Aorta (tissue), 5 donors: Measurements from ENCODE around the gene SH2B3. TPM values are rescaled to one million over a fixed set of nuclear protein-coding genes. Genes with fewer than 3 reads are reported as not detected.

Experiments
- ATAC-seq: fragments of 200-7000 bp; cut with Tn5 transposase; one replicate; pipeline ENCODE4 v1.9.1; 2022; ENCODE audit warnings: moderate library complexity; ENCODE audit not compliant: low FRiP score
- DNase-seq, 2 donors: peaks; one replicate each; pipeline ENCODE4 v3.0.0-alpha.2; 2020
- H3K27ac ChIP-seq, 2 donors: one replicate each; pipeline ENCODE4 v1.5.1; 2013; ENCODE audit warnings: low read length in 2 of 2, mild to moderate bottlenecking in 2 of 2, moderate library complexity in 2 of 2, control low read depth in 1 of 2, inconsistent platforms in 1 of 2, low read depth in 1 of 2
- H3K27me3 ChIP-seq, 2 donors: one replicate each; pipeline ENCODE4 v1.6.1; 2013; ENCODE audit warnings: control low read depth in 1 of 2, low read length in 1 of 2, mild to moderate bottlenecking in 1 of 2, moderate library complexity in 1 of 2; ENCODE audit not compliant: insufficient read depth in 2 of 2, control insufficient read depth in 1 of 2
- H3K36me3 ChIP-seq, 2 donors: one replicate each; pipeline ENCODE4 v1.6.1; 2013; ENCODE audit warnings: control low read depth in 1 of 2, low read length in 1 of 2, mild to moderate bottlenecking in 1 of 2; ENCODE audit not compliant: insufficient read depth in 2 of 2, control insufficient read depth in 1 of 2
- H3K4me1 ChIP-seq, 2 donors: one replicate each; pipeline ENCODE4 v1.6.1; 2013; ENCODE audit warnings: low read length in 2 of 2, control low read depth in 1 of 2, mild to moderate bottlenecking in 1 of 2, moderate library complexity in 1 of 2; ENCODE audit not compliant: insufficient read depth in 2 of 2, control insufficient read depth in 1 of 2
- H3K4me3 ChIP-seq, 2 donors: one replicate each; pipeline ENCODE4 v1.5.1; 2013; ENCODE audit warnings: low read length in 2 of 2, control low read depth in 1 of 2, mild to moderate bottlenecking in 1 of 2
- H3K9me3 ChIP-seq: one replicate; pipeline ENCODE4 v1.6.1; 2013; ENCODE audit warnings: mild to moderate bottlenecking, low read length; ENCODE audit not compliant: control insufficient read depth
- WGBS, 2 donors: extraction: QIAGEN DNeasy Blood & Tissue Kit; methylation state at CpG; one replicate each; pipeline ENCODE4 v1.1.7; 2013; 5-methylcytosine and 5-hydroxymethylcytosine counted together
- intact Hi-C, 2 donors: fragments of 100-400 bp; cut with DNase I; formaldehyde crosslinking; loops; one replicate each; pipeline versions ENCODE4 v1.14.2 to v1.15.0; 2022
- polyA plus RNA-seq, 2 donors: library from polyadenylated mRNA; stranded (reverse); fragments of 200-250 nt; gene quantifications; one replicate each; pipeline ENCODE4 v1.2.3, GENCODE V29; 2013
- total RNA-seq, 2 donors: library from RNA; stranded (reverse); fragmentation: NEBNext Ultra II Directional; extraction: Animal tissue kit (Norgen Biotek cat#: 25700); gene quantifications; one replicate each; pipeline ENCODE4 v1.2.1, GENCODE V29; 2021
- donor health status: healthy with polysubstance abuse.
- donor health status: Bipolar disorder and iron deficiency.
- donor health status: DM: no; HTN: no; CAD: no.
- donor health status: DM: no; HTN: no; CAD: no.
- donor health status: DM: yes; HTN: yes; CAD: no.

Gene SH2B3
- total and polyA plus RNA-seq, 4 donors: 11.4 to 45.5 (median 23.5) TPM

DNA sequence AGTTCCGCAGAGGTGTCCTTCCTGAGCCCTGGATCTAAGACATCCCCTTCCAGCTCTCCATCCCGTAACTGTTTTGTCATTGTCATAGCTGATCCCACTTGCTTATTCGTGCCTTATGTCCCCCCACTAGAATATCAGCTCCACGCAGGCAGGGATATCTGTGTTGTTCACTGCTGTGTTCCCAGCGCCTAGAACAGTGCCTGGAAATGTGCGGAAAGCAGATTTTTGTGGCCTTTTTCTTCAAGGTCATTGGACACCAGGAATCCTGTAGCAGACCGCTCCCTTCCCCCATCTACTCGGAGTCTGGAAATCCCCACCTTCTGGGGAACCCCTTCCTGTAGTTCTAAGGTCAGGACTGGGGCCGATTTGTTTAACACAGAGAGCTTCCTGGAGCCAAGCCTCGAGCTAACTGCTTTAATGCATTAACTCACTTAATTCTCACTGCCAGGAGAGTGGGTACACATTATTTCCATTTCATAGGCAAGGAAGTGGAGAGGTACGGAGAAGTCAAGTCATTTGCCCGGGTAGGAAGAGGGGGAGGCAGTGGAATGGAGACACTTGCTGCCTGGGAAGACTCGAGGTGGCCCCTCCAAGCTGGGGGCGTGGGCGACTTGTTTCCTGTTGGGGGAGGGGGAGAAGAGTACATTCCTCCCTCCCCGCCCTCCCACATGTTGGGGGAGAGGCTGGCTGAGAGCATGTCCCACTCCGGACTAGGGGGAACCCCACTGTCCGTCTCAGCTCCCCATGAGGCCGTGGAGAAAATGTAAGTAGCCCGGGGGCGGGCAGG lies 1.2 kb upstream of the SH2B3 start:
- peak overlapping the region in 1 of 2 donors; percentile 23 for H3K4me3 ChIP-seq
- H3K27ac ChIP-seq: no peak overlapping the region
- 44 to 45% methylated on average over 21 of the region's 21 CpGs for WGBS, 2 donors
- no peak for DNase-seq
- no peaks in the 10 kb centered on the region for H3K9me3 ChIP-seq
- intact Hi-C loops: loop anchor here in 1 of 2 donors (5.0 to 10.0 kb wide), 2 partner anchors 280 to 718 kb away; partner anchors contain the start of genes ACAD10 and BRAP
- H3K27me3 ChIP-seq: no peaks in the 10 kb centered on the region
- no peak for ATAC-seq
- H3K4me1 ChIP-seq: no peaks in the 10 kb centered on the region
- no peaks in the 10 kb centered on the region for H3K36me3 ChIP-seq

DNA sequence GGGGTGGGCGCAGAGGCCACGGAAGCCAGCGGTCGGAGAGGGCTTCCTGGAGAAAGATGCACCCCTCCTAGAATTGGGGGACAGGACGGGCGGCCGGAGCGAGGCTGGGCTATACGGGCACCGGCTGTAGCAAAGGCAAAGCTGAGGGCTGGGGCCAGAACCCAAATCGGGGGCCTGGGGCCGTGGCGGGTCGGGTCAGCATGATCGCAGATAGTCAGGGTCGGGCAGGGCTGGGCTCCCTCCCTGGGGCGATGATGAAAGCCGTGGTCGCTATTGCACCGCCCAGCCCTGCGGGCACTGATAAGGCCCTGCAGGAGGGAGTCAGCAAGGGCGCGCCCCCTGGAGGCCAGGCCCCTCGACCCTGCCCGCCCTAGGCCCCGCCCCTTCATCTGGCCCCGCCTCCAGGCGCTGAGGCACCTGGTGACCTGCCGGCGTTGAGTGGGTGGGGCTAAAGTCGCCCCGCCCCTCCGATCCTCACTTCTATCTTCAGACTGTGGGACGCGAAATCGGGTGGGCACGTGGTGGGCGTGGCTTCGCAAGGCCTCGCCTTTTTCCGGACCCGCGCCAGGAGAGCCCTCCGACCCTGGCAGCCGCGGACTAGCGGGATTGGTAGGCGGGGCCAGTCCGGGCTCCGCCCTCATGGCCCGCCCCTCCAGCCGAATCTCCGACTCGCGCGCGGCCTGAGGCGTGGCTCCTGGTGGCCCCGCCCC lies 419 bp upstream of the SH2B3 start:
- Histone ChIP-seq H3K4me1 (no peaks in the 10 kb centered on the region), H3K27ac (no peak overlapping the region), H3K27me3 (no peaks in the 10 kb centered on the region), H3K4me3 (peak overlapping the region; percentile 23 to 73), H3K9me3 (no peaks in the 10 kb centered on the region), H3K36me3 (no peaks in the 10 kb centered on the region)
- WGBS, 2 donors: 1 to 2% methylated on average over 46 to 59 of the region's 59 CpGs
- intact Hi-C loops: loop anchor here in 1 of 2 donors (10.0 kb wide), 1 partner anchor 279 kb away; the partner anchor contains the start of genes ACAD10 and BRAP
- peak; percentile 93 for ATAC-seq
- DNase-seq: peak; percentile 97

DNA sequence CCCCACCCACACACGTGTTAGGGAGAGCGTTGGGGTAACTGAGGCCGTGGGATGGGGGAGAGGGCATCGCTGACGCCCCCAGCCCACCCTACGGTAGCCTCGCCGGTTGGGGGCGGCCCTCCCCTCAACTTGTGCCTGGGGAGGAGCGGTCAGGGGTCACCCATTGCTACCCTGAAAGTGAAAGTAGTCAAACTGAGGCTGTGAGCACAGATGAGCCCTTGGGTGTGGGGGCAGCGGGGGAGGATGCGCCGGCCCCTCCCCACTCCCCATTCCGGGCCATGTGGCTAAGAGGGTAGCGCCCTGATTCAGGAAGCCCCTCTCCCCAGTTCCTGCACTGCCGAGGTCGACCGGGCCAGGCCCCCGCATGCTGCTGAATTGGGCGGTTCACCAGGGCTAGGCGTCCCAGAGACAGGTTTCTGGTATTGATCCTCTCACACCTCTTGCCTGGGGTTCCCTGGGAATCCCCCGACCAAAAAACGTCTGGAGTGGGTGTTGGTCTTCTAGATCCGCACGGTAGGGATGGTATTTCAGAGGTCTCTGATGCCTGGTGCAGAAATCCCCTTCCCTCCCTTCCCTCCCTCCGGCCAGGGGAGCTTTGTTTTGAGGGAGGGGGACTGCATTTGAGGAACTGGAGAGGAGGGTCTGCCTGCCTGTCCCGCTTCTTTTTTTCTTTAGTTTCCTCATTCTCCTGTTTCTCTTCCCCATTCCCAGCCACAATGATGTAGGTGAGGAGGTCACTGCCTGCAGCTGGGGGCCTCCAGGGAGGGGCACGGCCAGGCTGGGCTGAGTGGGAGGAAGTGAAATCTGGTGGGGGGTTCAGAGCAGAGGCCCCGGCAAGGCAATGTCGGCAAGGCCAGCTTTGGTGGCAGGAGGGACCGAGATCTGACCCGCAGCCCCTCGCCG lies 1.0 kb downstream of the SH2B3 start:
- ATAC-seq: no peak
- peak in 1 of 2 donors; percentile 86 for DNase-seq
- H3K4me1 ChIP-seq: no peaks in the 10 kb centered on the region
- peak overlapping the region in 1 of 2 donors; percentile 18 for H3K27ac ChIP-seq
- intact Hi-C loops: loop anchor here in 1 of 2 donors (10.0 kb wide), 1 partner anchor 278 kb away; the partner anchor contains the start of genes ACAD10 and BRAP
- no peaks in the 10 kb centered on the region for H3K27me3 ChIP-seq
- WGBS, 2 donors: 43 to 44% methylated on average over 34 of the region's 34 CpGs
- no peaks in the 10 kb centered on the region for H3K36me3 ChIP-seq
- H3K4me3 ChIP-seq: peak overlapping the region; percentile 67 to 73
- no peaks in the 10 kb centered on the region for H3K9me3 ChIP-seq

DNA sequence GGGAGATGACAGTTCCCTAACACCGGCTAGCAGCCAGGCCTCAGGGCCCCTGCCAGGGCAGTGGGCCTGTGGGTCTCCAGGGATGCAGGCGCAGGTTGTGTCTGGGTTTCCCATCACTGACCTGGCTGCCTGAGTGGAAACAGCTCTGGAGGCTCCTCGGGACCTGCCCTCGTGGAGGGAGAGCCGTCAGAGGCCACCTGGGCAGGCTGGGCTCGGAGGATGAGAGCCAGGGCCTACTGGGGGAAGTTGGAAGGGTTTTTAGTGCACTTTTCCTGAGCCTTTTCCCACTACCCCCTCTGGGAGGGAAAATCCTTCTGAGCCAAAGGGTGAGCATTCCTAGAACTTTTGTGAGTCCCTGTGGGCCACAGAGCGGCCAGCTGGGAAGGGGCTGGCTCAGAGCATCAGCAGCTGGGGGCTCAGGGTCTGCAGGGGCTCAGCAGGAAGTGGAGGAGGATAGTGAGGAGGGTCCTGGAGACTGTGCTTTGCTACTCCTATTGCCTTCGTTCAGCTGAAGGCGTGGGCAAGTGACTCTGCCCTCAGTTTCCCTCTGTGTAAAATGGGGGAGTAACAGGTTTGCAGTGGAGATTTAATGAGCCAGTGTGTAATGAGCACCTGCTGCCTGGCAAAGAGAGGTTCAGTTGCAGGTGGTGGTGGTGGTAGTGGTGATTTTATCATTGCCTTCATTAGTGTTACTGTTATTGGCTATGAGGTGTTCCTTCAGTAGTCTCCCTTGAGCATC lies 1.8 kb downstream of the SH2B3 start:
- Histone ChIP-seq H3K4me1 (no peaks in the 10 kb centered on the region), H3K27ac (no peak overlapping the region)
- WGBS, 2 donors: 70 to 73% methylated on average over 9 of the region's 9 CpGs

DNA sequence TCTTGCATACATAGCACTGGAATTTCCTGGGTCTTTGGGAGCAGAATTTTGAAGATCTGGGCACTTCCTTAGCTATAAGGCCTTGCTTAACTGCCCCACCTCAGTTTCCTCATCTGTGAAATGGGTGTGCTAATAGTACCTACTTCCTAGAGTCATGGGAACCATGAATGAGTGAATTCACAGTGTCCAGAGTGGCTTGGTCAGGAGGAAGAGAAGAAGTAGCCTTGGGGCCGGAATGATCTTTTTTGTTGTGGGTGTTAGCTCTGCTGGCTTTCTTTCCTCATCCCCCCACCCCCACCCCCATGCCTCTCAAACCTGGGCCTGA lies 2.4 kb downstream of the SH2B3 start:
- H3K36me3 ChIP-seq: no peaks in the 10 kb centered on the region
- intact Hi-C loops: loop anchor here in 1 of 2 donors (10.0 kb wide), 1 partner anchor 277 kb away; the partner anchor contains the start of genes ACAD10 and BRAP
- DNase-seq (no peak), ATAC-seq (no peak)
- 81 to 86% methylated on average over 1 of the region's 1 CpG for WGBS, 2 donors
- H3K27me3 ChIP-seq: no peaks in the 10 kb centered on the region
- H3K9me3 ChIP-seq: no peaks in the 10 kb centered on the region
- H3K27ac ChIP-seq: no peak overlapping the region
- H3K4me1 ChIP-seq: no peaks in the 10 kb centered on the region
- no peak overlapping the region for H3K4me3 ChIP-seq

More for the DNA sequence above, 1.8 kb downstream of the SH2B3 start:
- no peak overlapping the region for H3K4me3 ChIP-seq
- H3K36me3 ChIP-seq: no peaks in the 10 kb centered on the region
- H3K9me3 ChIP-seq: no peaks in the 10 kb centered on the region
- ATAC-seq: no peak
- no peaks in the 10 kb centered on the region for H3K27me3 ChIP-seq
- intact Hi-C loops: loop anchor here in 1 of 2 donors (10.0 kb wide), 1 partner anchor 277 kb away; the partner anchor contains the start of genes ACAD10 and BRAP
- no peak for DNase-seq

DNA sequence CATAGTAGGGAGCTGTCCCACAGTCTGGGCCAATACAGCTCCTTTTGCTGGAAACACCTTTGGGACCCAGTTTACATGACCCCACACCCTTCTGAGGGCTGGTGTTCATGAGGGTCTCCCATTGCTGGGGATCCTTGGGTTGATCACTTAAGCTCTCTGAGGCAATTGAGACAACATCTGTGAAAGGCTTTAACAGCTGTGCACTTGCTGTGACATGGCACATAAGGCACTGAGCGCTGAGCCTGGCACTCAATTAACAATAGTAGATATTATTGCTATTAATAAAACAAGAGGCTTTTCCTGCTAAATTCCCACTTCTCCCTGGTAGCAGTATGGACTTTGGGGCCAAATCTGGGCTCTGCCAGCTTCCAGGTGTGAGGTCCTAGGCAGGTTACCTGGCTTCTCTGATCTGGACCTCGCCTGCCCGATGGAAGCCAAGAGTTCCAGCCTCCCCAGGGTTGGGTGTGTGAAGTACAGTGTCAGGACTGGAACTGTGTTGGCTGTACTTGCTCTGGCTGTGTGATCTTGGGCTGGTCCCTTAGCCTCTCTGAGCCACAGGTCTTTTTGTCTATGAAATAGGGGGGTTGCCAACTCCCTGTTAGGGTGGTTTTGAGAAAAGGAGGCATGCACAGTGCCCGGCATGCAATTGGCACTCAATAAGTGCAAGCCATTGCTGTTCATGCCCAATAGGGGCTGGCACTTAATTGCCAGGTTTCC lies 3.1 kb downstream of the SH2B3 start:
- Histone ChIP-seq H3K27ac (no peak overlapping the region), H3K9me3 (no peaks in the 10 kb centered on the region), H3K4me1 (no peaks in the 10 kb centered on the region), H3K27me3 (no peaks in the 10 kb centered on the region), H3K36me3 (no peaks in the 10 kb centered on the region), H3K4me3 (no peak overlapping the region)
- 81% methylated on average over 4 of the region's 4 CpGs for WGBS, 2 donors
- intact Hi-C loops: loop anchor here in 1 of 2 donors (10.0 kb wide), 1 partner anchor 276 kb away; the partner anchor contains the start of genes ACAD10 and BRAP
- no peak for ATAC-seq
- DNase-seq: no peak

DNA sequence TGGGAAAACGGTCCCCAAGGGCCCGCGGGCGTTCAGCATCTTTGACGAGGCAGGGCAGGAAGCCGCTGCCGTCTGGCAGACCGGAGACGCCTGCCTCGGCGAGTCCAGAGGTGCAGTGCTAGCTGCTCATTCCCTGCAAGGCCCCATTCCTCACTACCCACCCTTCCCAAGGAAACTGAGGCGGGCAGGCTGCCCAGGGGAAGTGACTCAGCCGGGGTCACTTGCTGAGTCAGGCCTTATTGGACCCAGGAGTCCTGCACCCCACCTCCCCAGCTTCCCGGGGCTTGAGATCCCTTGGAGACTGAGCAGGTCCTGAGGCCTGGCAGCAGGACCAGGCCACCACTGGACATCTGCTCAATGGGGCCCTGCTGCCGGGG lies 3.7 kb downstream of the SH2B3 start:
- H3K27me3 ChIP-seq: no peaks in the 10 kb centered on the region
- 30 to 41% methylated on average over 15 of the region's 15 CpGs for WGBS, 2 donors
- H3K36me3 ChIP-seq: no peaks in the 10 kb centered on the region
- H3K4me3 ChIP-seq: no peak overlapping the region
- intact Hi-C loops: loop anchor here in 1 of 2 donors (10.0 kb wide), 1 partner anchor 275 kb away; the partner anchor contains the start of genes ACAD10 and BRAP
- ATAC-seq (no peak), DNase-seq (peak in 1 of 2 donors; percentile 72)
- H3K4me1 ChIP-seq: no peaks in the 10 kb centered on the region
- peak overlapping the region in 1 of 2 donors; percentile 38 for H3K27ac ChIP-seq
- no peaks in the 10 kb centered on the region for H3K9me3 ChIP-seq
